Measurements from ENCODE around the gene COG3. TPM values are rescaled to one million over a fixed set of nuclear protein-coding genes. Genes with fewer than 3 reads are reported as not detected.

Gene COG3
- total and polyA plus RNA-seq, 2 of the 13 experiments (the other 11 are each of a cell fraction or from before 2014, with no cell fraction given): 37.8 to 47.5 TPM

DNA sequence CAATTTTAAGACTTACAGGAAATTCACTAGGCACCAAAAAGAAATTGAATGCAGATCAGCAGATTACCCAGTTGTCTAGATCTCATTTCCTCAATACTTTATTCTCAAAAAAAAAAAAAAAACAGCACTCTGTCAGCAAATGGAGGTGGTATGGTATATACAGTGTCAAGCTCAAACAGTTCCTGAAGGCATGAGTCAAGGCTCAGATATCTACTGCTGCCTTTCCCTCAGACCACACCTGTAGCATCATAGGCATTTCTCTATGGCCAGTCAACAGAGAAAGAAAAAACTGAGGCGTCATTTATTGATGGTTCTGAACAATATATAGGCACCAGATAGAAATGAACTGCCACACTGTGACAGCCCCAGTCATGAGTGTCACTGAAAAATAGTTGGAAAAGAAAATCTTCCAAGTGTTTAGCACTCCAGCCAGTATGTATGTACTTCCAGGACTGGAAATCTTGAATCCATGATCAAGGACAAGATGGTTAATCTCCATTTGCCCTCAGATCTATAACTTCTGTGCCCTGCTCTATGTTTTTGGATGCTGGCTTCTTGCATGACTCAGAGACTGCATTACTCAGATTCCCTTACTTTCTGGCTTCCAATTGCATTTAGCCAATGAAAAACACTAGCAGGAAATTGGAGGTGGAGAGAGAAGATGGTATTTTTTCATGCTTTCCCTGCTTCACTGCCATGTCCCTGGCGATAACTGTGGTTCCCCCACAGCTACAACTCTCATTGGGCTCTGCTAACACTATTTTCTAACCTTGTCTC lies 8.4 kb upstream of the COG3 start:
- FAIRE-seq (no peak), ATAC-seq (no peak), DNase-seq (ENCODE audit: low spot score) (no peak)
- no peaks in the 10 kb centered on the region for H3K36me3 ChIP-seq (replicated peaks in 1 of 2; ENCODE audit: control insufficient read depth in 1 of 2, insufficient read depth in 2 of 2, low read length in 2 of 2)
- no peak overlapping the region for H3K4me2 ChIP-seq (ENCODE audit: low read depth, low read length)
- no peak overlapping the region for H3K9ac ChIP-seq (ENCODE audit: insufficient read depth, low read depth, low read length)
- H3K27me3 ChIP-seq (ENCODE audit: control insufficient read depth in 1 of 2, insufficient read depth in 2 of 2, low read length in 2 of 2): no peaks in the 10 kb centered on the region
- H4K20me1 ChIP-seq (ENCODE audit: insufficient read depth, low read length): no peaks in the 10 kb centered on the region
- 37% methylated on average over 2 of the region's 2 CpGs for WGBS (ENCODE audit: low lambda C conversion rate)
- in situ Hi-C loops (cut with HindIII; ENCODE audit: extremely low pct_ligation_motif_present, low pct_unique_long_range_greater_than_20kb) (no loop called here), intact Hi-C loops (cut with micrococcal nuclease; ENCODE audit: unreplicated experiment) (no loop called here)
- ChIA-PET POLR2A (no interaction called here), CTCF (ENCODE audit: low intra/inter-chr PET ratio, low total read pairs) (no interaction called here)
- H3K9me3 ChIP-seq (ENCODE audit: low read length): peaks cover 12% of the 10 kb centered on the region
- BruUV-seq (replicated peaks): no TSS peak
- H3K27ac ChIP-seq (ENCODE audit: extremely low read length, insufficient read depth, low read length): no peak overlapping the region
- H2AFZ ChIP-seq (ENCODE audit: low read length): no peak overlapping the region
- H3K4me1 ChIP-seq (ENCODE audit: insufficient read depth, low read length): peaks cover 32% of the 10 kb centered on the region
- H3K79me2 ChIP-seq (ENCODE audit: insufficient read depth, low read length): no peaks in the 10 kb centered on the region
- no peak overlapping the region for H3K4me3 ChIP-seq (replicated peaks in 1 of 3; ENCODE audit: insufficient read depth in 1 of 3, low read depth in 2 of 3, low read length in 3 of 3)
- TF ChIP-seq, protein P1, sequence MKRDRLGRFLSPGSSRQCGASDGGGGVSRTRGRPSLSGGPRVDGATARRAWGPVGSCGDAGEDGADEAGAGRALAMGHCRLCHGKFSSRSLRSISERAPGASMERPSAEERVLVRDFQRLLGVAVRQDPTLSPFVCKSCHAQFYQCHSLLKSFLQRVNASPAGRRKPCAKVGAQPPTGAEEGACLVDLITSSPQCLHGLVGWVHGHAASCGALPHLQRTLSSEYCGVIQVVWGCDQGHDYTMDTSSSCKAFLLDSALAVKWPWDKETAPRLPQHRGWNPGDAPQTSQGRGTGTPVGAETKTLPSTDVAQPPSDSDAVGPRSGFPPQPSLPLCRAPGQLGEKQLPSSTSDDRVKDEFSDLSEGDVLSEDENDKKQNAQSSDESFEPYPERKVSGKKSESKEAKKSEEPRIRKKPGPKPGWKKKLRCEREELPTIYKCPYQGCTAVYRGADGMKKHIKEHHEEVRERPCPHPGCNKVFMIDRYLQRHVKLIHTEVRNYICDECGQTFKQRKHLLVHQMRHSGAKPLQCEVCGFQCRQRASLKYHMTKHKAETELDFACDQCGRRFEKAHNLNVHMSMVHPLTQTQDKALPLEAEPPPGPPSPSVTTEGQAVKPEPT (CRISPR knock-in tag; IDR thresholded peaks at IDR 0.05; ENCODE audit: low read depth): no peak
- TF ChIP-seq SRSF1 (optimal IDR thresholded peaks at IDR 0.05; ENCODE audit: low read depth, low read length): no peak
- TF ChIP-seq ZFYVE20 (CRISPR knock-in tag; IDR thresholded peaks at IDR 0.05; ENCODE audit: borderline replicate concordance, low read depth): no peak
- TF ChIP-seq TBX3 (IDR thresholded peaks at IDR 0.05; ENCODE audit: borderline replicate concordance): no peak
- TF ChIP-seq NR2F2 (IDR thresholded peaks at IDR 0.05; ENCODE audit: borderline replicate concordance, low read depth): no peak
- no peak for TF ChIP-seq SNRNP70 (IDR thresholded peaks at IDR 0.05; ENCODE audit: low read depth, low read length)
